ENCODE measurements around the gene NUDT1.
A peak's percentile ranks its signal among the peaks of the same experiment; 100 is the strongest.

The NUDT1 gene

GRCh38 chr7:2205036-2205780, 36.8 kb upstream of the NUDT1 start:
- no peak for DNase-seq

- DNase-seq: no peak
Observed at GRCh38 chr7:2208712-2209111, 33.3 kb upstream of the NUDT1 start.

GRCh38 chr7:2209146-2209960, 32.7 kb upstream of the NUDT1 start:
- DNase-seq: peak; percentile 17

- DNase-seq: no peak
Observed at GRCh38 chr7:2209961-2210323, 32.1 kb upstream of the NUDT1 start.

GRCh38 chr7:2210551-2211258, 31.3 kb upstream of the NUDT1 start:
- no peak for DNase-seq

DNA sequence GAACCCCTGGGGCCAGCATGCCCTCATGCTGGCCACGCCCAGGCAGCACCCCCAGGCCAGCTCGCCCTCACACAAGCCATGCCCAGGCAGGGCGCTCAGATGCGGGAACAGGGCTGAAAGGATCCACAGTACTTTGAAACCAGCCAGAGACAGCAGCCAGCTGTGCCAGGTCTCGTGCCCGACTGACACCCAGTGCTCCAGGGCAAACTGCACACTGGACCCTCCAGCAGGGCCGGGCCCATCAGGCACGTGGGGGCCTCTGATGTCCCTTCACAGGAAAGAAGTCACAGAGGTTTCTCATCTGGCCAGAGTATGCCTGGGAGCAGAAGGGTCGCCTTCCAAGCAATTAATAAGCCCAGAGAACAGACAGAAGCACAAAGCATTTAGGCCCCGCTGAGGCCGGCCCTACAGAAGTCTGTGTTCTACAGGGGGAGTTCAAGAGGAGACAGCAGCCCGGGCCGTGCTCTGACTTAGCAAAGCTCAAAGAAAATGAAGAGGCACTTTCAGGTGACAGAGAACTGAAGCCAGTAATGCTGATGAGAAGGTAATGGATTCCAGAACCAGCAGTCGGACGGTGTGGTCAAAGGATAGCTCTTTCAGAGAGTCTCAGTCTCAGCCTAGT, 30.7 kb upstream of the NUDT1 start:
- DNase-seq: no peak

- DNase-seq: no peak
Observed at GRCh38 chr7:2211926-2212325, 30.1 kb upstream of the NUDT1 start.

- DNase-seq: no peak
Observed at GRCh38 chr7:2212906-2213305, 29.1 kb upstream of the NUDT1 start.

- DNase-seq: no peak
Observed at GRCh38 chr7:2213551-2214215, 28.3 kb upstream of the NUDT1 start.

GRCh38 chr7:2214636-2215035, 27.4 kb upstream of the NUDT1 start:
- DNase-seq: no peak

- DNase-seq: no peak
Observed at GRCh38 chr7:2215851-2216250, 26.2 kb upstream of the NUDT1 start.

DNA sequence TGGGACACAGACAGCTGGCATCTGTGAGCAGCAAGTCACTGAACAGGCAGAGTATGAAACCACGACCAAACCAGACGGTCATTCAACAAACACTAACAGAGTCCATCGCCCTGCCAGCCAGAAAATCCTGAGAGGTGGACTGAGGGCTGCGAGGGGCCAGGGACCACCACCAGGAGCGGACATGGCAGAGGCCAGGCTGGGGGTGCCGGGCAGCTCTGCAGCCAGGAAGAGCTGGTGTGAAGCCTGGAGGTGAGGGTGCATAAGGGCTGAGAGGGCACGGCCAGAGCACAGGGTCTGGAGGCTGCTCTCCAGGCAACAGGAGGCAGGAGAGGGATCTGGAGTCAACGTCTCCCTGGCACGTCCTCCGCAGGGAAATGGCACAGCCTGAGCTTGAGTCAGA, 24.8 kb upstream of the NUDT1 start:
- no peak for DNase-seq

GRCh38 chr7:2217716-2218443, 24.1 kb upstream of the NUDT1 start:
- DNase-seq: no peak

- DNase-seq: no peak
Observed at GRCh38 chr7:2218444-2218785, 23.6 kb upstream of the NUDT1 start.

DNA sequence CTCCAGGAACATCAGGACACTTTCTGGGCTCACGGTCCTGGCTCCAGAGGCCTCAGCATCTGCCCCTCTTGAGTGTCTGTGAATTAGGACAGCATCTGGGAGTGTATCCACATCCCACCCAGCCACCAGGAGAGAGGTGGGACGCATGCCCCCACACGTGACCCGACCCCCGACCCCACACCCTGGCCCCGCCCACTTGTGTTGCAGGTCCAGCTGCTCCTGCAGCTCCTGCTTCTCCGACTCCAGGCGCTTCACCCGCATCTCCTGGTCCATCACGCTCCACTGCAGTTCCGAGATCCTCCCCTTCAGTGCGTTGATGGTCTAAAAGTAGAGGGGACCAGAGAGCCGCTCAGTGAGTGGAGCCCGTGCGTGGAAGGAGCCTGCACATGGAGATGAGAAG, 22.9 kb upstream of the NUDT1 start:
- DNase-seq: no peak

GRCh38 chr7:2219606-2220005, 22.4 kb upstream of the NUDT1 start:
- no peak for DNase-seq

- no peak for DNase-seq
Observed at GRCh38 chr7:2220030-2220429, 22.0 kb upstream of the NUDT1 start.

GRCh38 chr7:2220506-2220905, 21.5 kb upstream of the NUDT1 start:
- DNase-seq: no peak

DNA sequence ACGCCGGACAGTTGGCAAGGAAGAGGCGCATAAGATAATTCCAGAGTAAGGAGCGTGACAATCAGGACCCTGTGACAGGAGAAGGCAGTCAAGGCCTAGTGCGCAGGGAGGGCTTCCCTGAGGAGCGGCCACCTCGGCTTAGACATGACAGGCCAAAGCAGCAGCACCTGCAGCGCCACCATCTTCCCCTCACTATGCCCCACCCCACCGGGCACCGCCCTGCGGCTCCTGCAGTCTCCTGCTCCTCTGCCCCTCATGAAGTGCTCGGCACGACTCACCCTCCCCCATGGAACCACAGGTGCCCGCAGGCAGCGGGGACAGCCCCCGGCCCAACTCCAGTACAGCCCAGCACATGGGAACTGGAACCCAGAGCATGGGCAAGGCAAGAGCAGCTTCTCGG, 21.1 kb upstream of the NUDT1 start:
- no peak for DNase-seq

DNA sequence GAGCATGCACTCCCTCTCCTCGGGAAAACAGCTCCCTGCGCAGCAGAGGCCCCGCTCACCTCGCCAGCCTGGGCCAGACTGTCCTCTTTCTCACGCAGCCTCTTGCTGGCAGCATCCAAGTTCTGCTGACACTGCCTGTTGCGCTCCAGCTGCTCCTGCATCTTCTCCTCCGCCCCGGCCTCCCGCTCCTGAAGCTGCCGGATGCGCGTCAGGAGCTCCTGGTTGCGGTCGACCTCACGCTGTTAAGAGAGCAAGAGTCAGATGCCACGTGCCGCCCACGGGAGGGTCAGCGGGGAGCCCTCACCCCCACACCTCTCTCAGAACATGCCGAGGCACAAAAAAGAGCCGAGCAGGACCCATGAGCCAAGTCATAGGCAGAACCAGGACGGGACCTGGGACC, 19.5 kb upstream of the NUDT1 start:
- DNase-seq: no peak

DNA sequence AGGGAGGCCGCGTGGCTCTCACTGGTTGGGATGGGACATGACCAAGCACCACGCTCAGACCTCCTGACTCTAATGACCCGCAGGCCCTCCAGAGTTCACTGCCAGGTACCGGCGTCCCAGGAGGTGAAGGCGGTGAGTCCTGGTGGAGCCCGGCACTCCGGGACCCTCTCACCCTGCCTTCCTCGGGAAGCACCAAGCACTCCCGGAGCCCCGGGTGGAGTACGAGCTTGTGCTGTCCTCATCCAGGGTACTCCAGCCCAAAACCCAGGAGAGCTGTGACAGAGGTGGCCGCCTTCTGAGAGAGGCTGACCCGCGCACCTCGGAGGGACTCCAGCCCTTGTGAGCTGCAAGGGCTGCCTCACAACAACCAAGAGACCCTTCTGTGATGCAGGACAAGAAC, 18.7 kb upstream of the NUDT1 start:
- DNase-seq: no peak

GRCh38 chr7:2224491-2224928, 17.5 kb upstream of the NUDT1 start:
- DNase-seq: no peak

All from DMS79 (cell line).